ENCODE measurements around the gene NAT16.

- TF ChIP-seq, protein P1, sequence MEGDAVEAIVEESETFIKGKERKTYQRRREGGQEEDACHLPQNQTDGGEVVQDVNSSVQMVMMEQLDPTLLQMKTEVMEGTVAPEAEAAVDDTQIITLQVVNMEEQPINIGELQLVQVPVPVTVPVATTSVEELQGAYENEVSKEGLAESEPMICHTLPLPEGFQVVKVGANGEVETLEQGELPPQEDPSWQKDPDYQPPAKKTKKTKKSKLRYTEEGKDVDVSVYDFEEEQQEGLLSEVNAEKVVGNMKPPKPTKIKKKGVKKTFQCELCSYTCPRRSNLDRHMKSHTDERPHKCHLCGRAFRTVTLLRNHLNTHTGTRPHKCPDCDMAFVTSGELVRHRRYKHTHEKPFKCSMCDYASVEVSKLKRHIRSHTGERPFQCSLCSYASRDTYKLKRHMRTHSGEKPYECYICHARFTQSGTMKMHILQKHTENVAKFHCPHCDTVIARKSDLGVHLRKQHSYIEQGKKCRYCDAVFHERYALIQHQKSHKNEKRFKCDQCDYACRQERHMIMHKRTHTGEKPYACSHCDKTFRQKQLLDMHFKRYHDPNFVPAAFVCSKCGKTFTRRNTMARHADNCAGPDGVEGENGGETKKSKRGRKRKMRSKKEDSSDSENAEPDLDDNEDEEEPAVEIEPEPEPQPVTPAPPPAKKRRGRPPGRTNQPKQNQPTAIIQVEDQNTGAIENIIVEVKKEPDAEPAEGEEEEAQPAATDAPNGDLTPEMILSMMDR (IDR thresholded peaks at IDR 0.05) = no peak
- TF ChIP-seq POLR2A (IDR thresholded peaks at IDR 0.05) = no peak
Measured at GRCh38 chr7:101169110-101169837, 10.8 kb downstream of the NAT16 start.

All from uterus (tissue), 2 donors.